AG04449 (cell line): ENCODE measurements around the gene CCNDBP1.

Experiments used
- CTCF ChIA-PET: fragments of 350-600 bp; formaldehyde crosslinking; extraction: SDS; loops from one replicate; lab custom pipeline; 2021; ENCODE audit warnings: antibody characterized with exemption; lab: Yijun Ruan, JAX
- POLR2A ChIA-PET: fragments of 400-600, 350-600 bp; formaldehyde crosslinking; extraction: SDS; loops from one replicate; lab custom pipeline; 2020; ENCODE audit warnings: antibody characterized with exemption, inconsistent platforms; lab: Yijun Ruan, JAX
- DNase-seq: peaks from one replicate; pipeline ENCODE4 v3.0.0-alpha.2; 2010; ENCODE audit warnings: low read depth, low spot score
- H3K4me3 ChIP-seq: 2 replicates; pipeline ENCODE4 v1.5.1; 2011; ENCODE audit warnings: low read depth, mild to moderate bottlenecking, control low read depth, low read length
- TF ChIP-seq, protein P1 (sequence below): IDR thresholded peaks from one replicate; pipeline ENCODE4 v1.5.1; 2011; ENCODE audit warnings: mild to moderate bottlenecking, moderate library complexity, low read length, control low read depth, inconsistent platforms; ENCODE audit not compliant: insufficient read depth; ENCODE audit errors: missing control alignments

Gene CCNDBP1

GRCh38 chr15:43230640-43231115, 45.5 kb downstream of the CCNDBP1 start:
- no peak overlapping the region for H3K4me3 ChIP-seq
- DNase-seq: no peak
- ChIA-PET POLR2A (interaction anchor here (0.6 kb wide), 1 partner anchor 36 kb away, joined by 3 read pairs; the partner anchor contains the start of gene TGM5), CTCF (interaction anchor here (1.1 to 13.2 kb wide), 7 partner anchors 12 to 53 kb away, joined by 3 to 434 read pairs (median 5); partner anchors contain the start of gene TGM5)
- TF ChIP-seq, protein P1, sequence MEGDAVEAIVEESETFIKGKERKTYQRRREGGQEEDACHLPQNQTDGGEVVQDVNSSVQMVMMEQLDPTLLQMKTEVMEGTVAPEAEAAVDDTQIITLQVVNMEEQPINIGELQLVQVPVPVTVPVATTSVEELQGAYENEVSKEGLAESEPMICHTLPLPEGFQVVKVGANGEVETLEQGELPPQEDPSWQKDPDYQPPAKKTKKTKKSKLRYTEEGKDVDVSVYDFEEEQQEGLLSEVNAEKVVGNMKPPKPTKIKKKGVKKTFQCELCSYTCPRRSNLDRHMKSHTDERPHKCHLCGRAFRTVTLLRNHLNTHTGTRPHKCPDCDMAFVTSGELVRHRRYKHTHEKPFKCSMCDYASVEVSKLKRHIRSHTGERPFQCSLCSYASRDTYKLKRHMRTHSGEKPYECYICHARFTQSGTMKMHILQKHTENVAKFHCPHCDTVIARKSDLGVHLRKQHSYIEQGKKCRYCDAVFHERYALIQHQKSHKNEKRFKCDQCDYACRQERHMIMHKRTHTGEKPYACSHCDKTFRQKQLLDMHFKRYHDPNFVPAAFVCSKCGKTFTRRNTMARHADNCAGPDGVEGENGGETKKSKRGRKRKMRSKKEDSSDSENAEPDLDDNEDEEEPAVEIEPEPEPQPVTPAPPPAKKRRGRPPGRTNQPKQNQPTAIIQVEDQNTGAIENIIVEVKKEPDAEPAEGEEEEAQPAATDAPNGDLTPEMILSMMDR: no peak

DNA sequence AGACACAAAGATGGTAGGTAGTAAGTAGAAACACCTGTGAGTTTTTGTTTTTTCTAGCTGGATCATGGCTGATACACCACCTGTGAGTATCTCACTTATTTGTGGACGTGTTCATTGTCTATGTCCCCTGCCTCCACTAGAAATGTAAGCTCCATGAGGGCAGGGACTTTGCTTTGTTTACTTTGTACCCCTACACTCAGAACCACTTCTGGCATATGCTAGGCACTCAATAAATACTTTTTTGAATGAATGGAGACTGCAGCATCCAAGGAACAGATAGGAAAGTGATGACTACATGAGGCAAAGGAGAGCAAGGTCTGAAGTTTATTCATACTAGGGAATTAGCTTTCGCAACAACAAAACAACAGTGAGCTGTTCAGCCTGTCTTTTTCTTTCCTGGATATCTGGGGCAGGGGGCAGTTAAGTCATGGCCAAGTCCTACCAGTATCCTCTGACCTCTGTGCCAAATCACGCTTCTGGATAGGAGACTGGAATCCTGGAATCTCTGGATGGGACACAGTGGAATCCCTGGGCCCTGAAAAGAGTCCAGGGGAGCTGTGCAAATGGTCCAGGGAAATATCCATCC, 47.2 kb downstream of the CCNDBP1 start:
- H3K4me3 ChIP-seq: no peak overlapping the region
- no peak for DNase-seq
- ChIA-PET CTCF (interaction anchor here (0.6 to 13.2 kb wide), 6 partner anchors 9 to 52 kb away, joined by 3 to 434 read pairs (median 4); no protein-coding TSS in a partner anchor), POLR2A (no interaction called here)
- TF ChIP-seq, protein P1: no peak

- no peak overlapping the region for H3K4me3 ChIP-seq
- no peak for DNase-seq
- POLR2A ChIA-PET: no interaction called here
- CTCF ChIA-PET: interaction anchor here (1.3 kb wide), 2 partner anchors 10 to 50 kb away, joined by 6 to 7 read pairs; no protein-coding TSS in a partner anchor
- TF ChIP-seq, protein P1: no peak
These were observed 50.3 kb downstream of the CCNDBP1 start for GRCh38 chr15:43235536-43235935.

DNA sequence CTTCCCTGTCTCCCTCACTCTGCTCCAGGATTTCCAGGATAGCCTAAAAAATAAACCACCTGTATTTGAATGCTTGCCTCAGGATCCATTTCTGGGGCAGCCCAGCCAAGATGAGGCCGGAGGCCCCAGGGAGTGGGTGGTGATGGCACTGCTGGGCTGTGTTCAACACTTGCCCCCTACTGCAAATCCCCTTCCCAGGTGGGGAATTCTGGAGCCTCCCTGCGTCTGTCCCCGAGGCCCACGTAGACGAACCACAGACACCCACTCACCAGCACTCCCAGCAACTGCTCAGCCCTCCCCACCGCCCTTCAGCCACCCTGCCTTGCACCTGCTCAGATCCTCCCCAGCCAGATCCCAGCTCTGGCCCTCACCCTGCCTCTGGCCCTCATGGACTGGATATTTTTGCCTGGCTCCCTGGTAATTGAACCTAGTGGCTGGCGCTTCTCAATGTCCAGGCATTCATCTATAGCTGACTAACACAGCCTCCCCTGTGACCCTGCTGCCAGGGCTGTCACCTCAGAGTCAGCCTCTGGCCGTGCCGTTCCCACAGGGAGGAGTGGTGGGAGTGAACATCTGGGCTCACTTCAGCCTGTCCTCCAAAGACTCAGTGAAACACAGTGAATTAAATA, 52.8 kb downstream of the CCNDBP1 start:
- CTCF ChIA-PET: interaction anchor here (1.6 to 2.4 kb wide), 2 partner anchors 9 to 11 kb away, joined by 4 to 6 read pairs; no protein-coding TSS in a partner anchor
- DNase-seq: no peak
- no peak overlapping the region for H3K4me3 ChIP-seq
- POLR2A ChIA-PET: no interaction called here
- TF ChIP-seq, protein P1: no peak

DNA sequence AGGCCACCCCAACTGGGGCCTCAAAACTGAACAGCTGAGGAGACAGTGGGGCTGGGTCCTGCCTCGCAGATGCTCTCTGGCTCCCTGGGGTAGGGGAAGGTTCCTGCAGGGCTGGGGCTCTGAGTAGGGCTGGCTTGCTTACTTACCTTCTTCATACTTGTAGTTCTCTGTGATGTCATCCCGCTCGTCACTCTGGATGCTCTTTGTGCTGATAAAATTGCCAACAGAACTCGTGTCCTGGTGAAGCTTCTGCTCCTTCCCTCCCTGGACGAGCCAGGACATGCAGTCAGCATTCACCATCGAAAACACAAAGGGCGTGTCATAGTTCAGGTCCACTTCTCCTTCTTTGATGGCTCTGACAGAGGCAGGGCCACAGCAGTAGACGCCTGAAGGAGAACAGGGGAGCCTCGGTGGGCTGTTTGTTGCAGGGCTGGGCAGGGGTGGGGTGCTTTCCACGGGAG, 53.5 kb downstream of the CCNDBP1 start:
- TF ChIP-seq, protein P1: no peak
- ChIA-PET POLR2A (no interaction called here), CTCF (interaction anchor here (1.6 to 2.4 kb wide), 2 partner anchors 10 to 12 kb away, joined by 4 to 6 read pairs; no protein-coding TSS in a partner anchor)
- no peak overlapping the region for H3K4me3 ChIP-seq
- no peak for DNase-seq
